ENCODE results near the gene SEPTIN3.

Gene SEPTIN3

DNA sequence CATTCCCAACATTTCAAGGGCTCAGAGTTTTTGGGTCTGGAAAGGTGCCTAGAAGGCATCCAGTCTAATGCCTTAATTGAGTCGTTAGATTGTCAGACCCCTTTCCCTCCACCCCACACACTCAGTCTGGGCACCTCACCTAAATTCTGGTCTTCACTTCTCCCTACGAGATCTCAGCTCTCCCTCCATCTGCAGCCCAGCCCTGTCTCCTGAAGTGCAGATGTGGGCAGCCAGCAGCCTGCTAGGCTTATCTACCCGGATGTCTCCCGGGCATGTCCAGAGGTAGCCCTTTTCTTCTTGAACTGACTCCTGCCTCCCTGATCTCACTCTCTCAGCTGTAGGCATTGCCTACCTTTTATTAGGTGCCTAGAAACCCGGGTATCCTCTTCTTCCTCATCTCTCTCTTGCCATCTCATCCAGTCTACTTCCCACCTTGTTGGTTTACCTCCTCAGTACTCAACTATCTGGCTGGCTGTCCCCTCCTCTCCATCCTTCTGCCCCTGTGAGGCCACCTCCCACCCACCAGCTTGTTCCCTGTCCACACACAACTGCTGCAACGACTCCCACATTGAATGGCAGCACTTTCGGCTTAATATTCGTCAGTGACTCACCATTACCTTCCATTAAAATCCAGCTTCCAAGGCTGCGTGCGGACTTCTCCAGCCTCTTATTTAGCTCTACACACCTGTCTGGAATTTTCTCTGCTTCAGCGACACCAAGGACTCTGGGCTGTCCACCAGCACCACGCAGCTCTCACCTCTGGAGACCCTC is 6.2 kb downstream of the SEPTIN3 start:
- DNase-seq (ENCODE audit: low read depth in 2 of 2): no peak

GRCh38 chr22:41976070-41976901 is 7.0 kb downstream of the SEPTIN3 start:
- no peak for DNase-seq (ENCODE audit: low read depth in 2 of 2)

DNA sequence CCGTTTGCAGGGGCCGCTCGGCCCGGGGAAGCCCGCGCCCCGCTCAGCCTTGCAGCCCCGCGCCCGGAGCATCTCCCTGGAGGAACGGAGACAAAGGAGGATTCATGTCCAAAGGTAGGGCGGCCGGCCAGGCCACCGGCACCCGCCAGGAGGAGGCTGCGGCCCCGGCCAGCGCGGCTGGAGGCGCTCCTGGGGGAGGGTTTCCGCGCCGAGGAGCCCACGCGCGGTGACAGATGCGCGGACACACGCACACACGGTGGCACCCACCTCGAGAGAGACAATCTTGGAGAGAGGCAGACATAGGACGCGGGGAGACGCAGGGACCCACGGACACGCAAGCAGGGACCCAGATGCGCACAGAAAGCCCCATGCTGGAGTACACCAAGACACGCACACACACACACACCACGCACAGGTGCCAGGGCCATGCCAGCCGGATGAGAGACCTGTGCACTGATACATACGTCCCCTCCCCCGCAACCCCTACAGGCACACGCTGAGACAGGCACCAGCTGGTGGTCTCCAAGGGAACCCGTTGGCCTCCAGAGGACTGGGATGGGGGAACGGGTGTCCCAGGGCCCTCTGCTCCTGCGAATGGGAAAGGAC is 7.8 kb downstream of the SEPTIN3 start:
- no peak for DNase-seq (ENCODE audit: low read depth in 2 of 2)

- no peak for DNase-seq (ENCODE audit: low read depth in 2 of 2)
These were observed 9.5 kb downstream of the SEPTIN3 start for GRCh38 chr22:41978732-41979131.

DNA sequence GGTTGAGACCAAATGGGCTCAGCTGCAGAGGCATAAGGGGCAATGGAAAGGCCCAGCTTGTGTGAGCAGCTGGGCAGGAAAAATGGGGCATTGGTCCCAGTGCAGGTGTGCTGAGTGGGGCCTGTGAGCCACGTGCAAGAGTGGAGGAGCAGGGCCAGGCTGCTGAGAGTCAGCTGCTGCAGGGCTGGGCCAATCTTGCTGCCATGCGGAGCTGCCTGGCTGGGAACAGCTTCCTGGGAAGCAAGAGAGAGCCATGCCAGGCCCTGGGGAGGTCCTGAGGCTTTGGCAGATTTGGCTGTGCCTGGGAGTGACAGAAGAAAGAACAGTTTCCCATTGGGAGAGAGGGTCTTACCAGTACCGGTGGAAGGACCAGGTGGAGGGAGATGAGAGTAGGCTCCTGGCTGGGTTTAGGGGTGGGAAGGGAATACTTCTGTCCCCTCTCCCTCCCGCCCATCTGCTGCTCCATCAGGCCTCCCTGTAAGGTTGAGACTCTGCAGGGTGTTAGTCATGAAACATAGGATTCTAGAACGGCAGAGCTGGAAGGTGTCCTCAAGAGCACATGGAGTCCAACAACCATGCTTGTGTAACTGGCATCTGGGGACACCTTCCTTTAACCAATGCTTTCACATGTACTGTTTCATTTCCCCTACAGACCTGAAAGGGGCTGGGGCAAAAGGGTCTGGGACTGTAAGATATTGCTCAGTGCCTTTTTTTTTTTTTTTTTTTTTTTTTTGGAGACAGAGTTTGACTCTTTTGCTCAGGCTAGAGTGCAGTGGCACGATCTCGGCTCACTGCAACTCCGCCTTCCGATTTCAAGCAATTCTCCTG is 10.4 kb downstream of the SEPTIN3 start:
- DNase-seq (ENCODE audit: low read depth in 2 of 2): no peak

DNA sequence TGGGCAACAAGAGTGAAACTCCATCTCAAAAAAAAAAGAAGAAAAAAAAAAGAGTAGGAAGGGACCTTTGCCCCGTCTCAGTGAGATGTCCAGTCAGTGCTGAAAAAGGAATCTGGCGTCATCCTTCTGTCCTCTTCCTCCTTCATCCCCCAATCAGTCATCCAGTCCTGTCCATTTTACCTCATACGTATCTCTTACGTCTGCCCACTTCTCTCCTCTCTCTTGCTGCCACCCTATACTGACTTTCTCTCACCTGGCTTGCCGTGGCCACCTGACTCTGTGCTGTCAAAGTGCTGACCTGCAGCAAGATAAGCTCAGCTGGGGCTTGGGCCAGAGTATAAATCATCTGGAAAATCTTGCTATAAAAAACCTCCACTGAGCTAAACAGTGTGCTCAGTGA is 13.6 kb downstream of the SEPTIN3 start:
- no peak for DNase-seq (ENCODE audit: low read depth in 2 of 2)

DNA sequence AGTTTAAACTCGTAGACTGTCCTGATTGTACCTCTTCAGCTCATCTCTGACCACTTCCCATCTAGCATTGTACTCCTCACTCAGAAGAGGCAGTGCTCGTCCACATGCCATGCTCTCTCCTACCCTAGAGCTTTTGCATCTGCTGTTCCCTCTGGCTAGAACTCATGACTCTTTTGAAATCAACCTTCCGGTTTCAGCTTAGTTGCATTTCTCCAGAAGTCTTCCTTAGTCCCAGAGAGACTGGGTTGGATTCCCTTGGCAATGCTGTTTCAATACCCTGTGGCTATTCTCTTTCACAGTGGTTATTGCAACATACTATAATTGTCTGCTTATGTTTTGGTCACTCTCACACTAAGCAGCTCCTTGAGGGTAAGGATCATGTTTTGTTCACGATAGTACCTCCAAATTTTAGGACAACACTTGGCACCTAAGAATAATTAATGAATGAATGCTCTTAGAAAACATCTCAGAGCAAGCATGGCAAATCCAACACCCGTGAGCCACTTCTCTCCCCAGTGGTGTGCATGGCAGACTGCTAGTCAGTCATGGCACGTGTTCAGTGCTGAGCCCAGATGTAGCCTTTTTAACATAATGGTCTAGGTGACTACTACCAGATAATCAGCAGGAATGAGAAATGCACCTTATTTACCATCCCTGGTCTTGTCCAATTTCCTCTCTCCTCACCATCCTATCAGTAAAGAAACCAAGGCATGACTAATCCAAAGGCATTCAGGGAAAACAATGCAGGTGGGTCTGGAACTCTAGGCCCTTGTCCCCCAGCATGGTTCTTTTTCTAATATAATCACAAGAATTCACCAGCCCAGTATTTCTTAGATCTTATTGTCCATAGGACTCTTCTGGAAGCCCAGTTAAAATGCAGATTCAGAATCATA is 14.5 kb downstream of the SEPTIN3 start:
- DNase-seq (ENCODE audit: low read depth in 2 of 2): no peak

GRCh38 chr22:41987276-41987675 is 18.0 kb downstream of the SEPTIN3 start:
- no peak for DNase-seq (ENCODE audit: low read depth in 2 of 2)

DNA sequence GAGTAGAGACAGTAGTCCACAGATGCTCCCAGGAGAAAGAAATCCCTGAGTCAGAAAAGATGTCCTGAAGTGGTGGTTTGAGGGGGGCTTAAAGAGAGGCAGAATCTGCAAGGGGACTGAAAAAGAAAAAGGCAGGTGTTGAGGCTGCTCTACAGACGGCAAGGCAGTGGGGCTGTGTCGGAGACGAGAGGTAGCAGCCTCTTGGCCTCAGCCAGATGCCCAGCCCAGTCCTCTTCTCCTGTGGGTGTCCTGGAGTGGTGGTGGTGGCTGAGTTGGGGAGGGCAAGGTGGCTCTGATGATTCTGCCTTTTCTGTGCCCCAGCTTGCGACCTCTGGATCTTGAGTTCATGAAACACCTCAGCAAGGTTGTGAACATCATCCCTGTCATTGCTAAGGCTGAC is 20.0 kb downstream of the SEPTIN3 start:
- DNase-seq (ENCODE audit: low read depth in 2 of 2): no peak

GRCh38 chr22:41991111-41991510 is 21.9 kb downstream of the SEPTIN3 start:
- DNase-seq (ENCODE audit: low read depth in 2 of 2): no peak

GRCh38 chr22:41992496-41992895 is 23.3 kb downstream of the SEPTIN3 start:
- DNase-seq (ENCODE audit: low read depth in 2 of 2): no peak

DNA sequence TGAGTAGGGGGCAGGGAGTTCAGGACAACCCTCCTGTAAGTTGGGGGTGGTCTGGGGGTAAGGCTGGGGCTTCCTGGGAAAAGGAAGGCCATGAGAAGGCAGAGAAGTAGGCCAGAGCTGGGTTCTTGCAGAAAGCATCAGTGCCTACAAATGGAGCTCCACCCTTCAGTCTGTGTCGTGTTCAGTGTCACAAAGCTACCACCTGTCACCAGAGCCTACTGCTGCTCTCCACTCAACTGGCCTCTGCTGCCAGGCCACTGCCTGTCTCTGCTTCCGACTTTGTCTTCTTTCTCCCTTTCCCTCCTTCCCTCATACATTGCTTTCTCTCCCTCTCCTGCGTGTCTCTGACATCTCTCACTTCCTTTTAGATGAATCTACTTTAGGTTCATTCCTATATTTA is 26.0 kb downstream of the SEPTIN3 start:
- DNase-seq (ENCODE audit: low read depth in 2 of 2): no peak

DNA sequence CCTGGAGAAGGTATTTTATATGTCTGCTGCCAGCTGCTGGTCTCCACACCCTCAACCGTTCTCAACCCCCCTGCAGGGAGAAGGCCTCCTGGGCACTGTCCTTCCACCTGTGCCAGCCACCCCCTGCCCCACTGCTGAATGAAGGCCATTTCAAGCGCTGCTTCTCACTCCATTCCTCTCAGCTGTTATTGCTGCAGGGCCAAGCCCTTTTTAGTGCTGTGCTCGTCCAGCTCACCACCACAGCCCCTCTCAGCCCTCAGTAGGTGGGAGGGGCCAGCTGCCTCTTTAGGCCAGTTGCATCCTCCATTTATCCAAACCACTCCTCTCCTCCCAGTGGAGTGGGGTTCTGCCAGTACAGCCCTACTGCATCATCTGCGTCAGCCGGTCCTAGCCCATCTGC is 27.6 kb downstream of the SEPTIN3 start:
- no peak for DNase-seq (ENCODE audit: low read depth in 2 of 2)

- peak; percentile 74 to 76 for DNase-seq (ENCODE audit: low read depth in 2 of 2)
These were observed 29.4 kb downstream of the SEPTIN3 start, which contains the start of gene WBP2NL for GRCh38 chr22:41998361-41999261. WBP2NL (plus strand) TSS chr22:41998788; CDS start chr22:41998819, 31 bp downstream.

- DNase-seq (ENCODE audit: low read depth in 2 of 2): no peak
These were observed 31.2 kb downstream of the SEPTIN3 start for GRCh38 chr22:42000466-42000865.

DNA sequence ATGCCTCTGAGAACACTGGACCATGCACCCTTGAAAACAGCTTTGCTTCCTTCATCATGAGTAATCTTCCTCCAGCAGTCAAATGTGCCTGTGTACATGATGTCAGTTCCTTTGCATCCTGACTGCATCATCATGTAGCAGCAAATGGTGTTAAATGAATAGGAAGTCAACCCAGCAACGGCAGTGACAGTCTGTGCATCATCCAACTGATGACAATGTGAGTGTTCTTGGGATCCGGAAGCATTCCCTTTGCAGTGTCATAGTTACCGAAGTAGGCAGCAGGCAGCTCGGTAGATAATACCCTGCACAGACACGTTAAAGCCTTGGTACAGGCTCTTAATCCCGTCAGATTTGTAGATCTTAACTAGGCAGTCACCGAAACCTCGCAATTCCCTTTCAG is 31.9 kb downstream of the SEPTIN3 start:
- no peak for DNase-seq (ENCODE audit: low read depth in 2 of 2)

DNA sequence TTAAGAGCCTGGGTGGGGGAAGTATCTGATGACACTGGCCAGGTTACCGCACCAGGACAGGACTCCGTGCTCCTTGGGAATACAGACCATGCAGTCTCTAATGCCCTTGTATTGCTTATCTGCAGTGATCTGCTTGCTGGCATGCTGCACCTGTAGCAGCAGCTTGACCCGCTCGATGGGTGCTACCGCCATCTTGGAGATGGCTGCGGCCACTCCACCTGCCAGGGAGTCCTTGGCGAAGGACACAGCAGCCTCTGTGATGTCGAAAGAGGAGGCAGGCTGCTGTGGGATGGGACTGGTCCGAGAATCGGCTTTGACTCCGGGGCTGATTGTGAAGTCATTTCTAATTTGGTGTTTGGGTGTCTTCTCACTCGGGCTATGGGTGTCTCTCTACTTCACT is 32.5 kb downstream of the SEPTIN3 start:
- no peak for DNase-seq (ENCODE audit: low read depth in 2 of 2)

DNA sequence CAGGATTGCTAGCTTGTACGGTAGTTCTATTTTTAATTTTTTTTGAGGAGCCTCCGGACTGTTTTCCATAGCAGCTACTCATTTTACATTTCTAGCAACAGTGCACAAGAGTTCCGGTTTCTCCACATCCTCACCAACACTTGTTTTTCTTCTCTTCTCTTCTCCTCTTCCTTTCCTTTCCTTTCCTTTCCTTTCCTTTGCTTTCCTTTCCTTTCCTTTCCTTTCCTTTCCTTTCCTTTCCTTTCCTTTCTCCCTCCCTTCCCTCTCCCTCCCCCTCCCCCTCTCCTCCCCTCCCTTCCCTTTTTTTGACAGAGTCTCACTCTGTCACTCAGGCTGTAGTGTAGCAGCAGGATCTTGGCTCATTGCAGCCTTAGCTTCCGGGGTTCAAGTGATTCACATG is 38.7 kb downstream of the SEPTIN3 start:
- DNase-seq (ENCODE audit: low read depth in 2 of 2): no peak

DNA sequence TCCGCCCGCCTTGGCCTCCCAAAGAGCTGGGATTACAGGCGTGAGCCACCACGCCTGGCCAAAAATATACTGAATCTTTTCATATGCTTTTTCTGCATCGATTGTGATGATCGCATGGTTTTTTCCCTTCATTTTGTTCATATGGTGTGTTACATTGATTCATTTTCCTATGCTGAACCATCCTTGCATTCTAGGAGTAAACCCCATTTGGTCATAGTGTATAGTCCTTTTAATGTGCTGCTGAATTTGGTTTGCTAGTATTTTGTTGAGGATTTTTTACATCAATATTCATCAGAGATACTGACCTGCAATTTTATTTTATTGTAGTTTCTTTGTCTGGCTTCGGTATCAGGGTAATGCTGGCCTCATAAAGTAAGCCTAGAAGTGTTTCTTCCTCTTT is 41.5 kb downstream of the SEPTIN3 start:
- no peak for DNase-seq (ENCODE audit: low read depth in 2 of 2)

DNA sequence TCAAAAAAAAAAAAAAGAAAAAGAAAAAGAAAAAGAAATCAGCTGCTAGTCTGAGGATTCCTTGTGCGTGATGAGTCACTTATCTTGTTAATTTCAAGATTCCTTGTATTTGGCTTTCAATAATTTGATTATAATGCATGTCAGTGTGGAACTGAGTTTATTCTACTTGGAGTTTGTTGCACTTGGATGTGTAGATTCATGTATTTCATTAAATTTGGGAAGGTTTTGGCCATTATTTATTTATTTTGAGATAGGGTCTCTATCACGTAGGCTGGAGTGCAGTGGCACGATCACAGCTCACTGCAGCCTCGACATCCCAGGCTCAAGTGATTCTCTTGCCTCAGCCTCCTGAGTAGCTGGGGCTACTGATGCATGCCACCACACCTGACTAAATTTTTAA is 44.1 kb downstream of the SEPTIN3 start:
- no peak for DNase-seq (ENCODE audit: low read depth in 2 of 2)

Measured in stimulated activated CD4-positive, alpha-beta T cell treated with anti-CD3 and anti-CD28 coated beads, Interleukin-1b, Interleukin-23, amount 100 ng/mL, for 1 hour (primary cell).